Glutamatergic neuron (in vitro differentiated cells): Measurements from ENCODE around the gene KCNQ1. TPM values are rescaled to one million over a fixed set of nuclear protein-coding genes. Genes with fewer than 3 reads are reported as not detected.

Experiments used
- DNase-seq: peaks from one replicate; pipeline ENCODE4 v3.0.0; 2022
- H3K27ac Mint-ChIP-seq: one replicate; pipeline ENCODE4 v1.8.0; 2020; ENCODE audit warnings: mild to moderate bottlenecking, mixed read lengths, inconsistent platforms; ENCODE audit not compliant: unreplicated experiment
- H3K27me3 Mint-ChIP-seq: one replicate; pipeline ENCODE4 v1.8.0; 2020; ENCODE audit warnings: mild to moderate bottlenecking, moderate library complexity, mixed read lengths, inconsistent platforms; ENCODE audit not compliant: unreplicated experiment
- H3K36me3 Mint-ChIP-seq: one replicate; pipeline ENCODE4 v1.8.0; 2020; ENCODE audit warnings: mild to moderate bottlenecking, mixed read lengths, inconsistent platforms; ENCODE audit not compliant: unreplicated experiment
- H3K4me1 Mint-ChIP-seq: one replicate; pipeline ENCODE4 v1.8.0; 2020; ENCODE audit warnings: mild to moderate bottlenecking, low read depth, mixed read lengths, inconsistent platforms; ENCODE audit not compliant: unreplicated experiment
- H3K4me3 Mint-ChIP-seq: one replicate; pipeline ENCODE4 v1.8.0; 2020; ENCODE audit warnings: mild to moderate bottlenecking, mixed read lengths, inconsistent platforms; ENCODE audit not compliant: unreplicated experiment
- H3K9me3 Mint-ChIP-seq: one replicate; pipeline ENCODE4 v1.8.0; 2020; ENCODE audit warnings: mild to moderate bottlenecking, moderate library complexity, mixed read lengths, inconsistent platforms; ENCODE audit not compliant: unreplicated experiment
- total RNA-seq: library from RNA; stranded (reverse); fragmentation: NEBNext Ultra II Directional; extraction: Animal tissue kit (Norgen Biotek cat#: 25700); gene quantifications from one replicate; pipeline ENCODE4 v1.2.1, GENCODE V29; 2021; ENCODE audit not compliant: unreplicated experiment
- TF ChIP-seq, protein P1 (sequence below): fragments of 200-600 bp; sonication (generic); IDR thresholded peaks from one replicate; pipeline ENCODE4 v1.5.0; 2021; ENCODE audit not compliant: partially characterized antibody, unreplicated experiment

The KCNQ1 gene
- total RNA-seq, 1 donor from 2014 or later = 0.44 TPM

DNA sequence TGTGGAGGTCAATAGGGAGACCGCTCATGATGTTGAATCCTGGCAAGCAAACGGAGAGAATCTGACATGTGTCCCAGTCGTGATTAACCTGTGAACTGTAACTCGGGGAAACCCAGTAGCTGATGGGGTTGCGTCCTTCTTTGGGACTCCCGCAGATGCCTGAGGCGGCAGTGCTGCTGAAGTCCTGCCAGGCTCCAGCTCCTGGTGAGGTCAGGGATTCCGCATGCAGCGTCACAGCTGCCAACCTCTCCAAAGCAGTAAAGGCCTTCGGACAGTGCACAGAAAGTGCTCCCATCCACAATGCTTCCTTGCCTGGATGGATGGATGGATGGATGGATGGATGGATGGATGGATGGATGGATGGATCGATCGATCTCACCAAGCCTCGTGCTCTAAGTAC, 13.5 kb downstream of the KCNQ1 start:
- H3K27me3 Mint-ChIP-seq = peaks cover 3% of the 10 kb centered on the region
- TF ChIP-seq, protein P1, sequence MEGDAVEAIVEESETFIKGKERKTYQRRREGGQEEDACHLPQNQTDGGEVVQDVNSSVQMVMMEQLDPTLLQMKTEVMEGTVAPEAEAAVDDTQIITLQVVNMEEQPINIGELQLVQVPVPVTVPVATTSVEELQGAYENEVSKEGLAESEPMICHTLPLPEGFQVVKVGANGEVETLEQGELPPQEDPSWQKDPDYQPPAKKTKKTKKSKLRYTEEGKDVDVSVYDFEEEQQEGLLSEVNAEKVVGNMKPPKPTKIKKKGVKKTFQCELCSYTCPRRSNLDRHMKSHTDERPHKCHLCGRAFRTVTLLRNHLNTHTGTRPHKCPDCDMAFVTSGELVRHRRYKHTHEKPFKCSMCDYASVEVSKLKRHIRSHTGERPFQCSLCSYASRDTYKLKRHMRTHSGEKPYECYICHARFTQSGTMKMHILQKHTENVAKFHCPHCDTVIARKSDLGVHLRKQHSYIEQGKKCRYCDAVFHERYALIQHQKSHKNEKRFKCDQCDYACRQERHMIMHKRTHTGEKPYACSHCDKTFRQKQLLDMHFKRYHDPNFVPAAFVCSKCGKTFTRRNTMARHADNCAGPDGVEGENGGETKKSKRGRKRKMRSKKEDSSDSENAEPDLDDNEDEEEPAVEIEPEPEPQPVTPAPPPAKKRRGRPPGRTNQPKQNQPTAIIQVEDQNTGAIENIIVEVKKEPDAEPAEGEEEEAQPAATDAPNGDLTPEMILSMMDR = no peak
- H3K27ac Mint-ChIP-seq = no peak overlapping the region
- H3K4me1 Mint-ChIP-seq = no peaks in the 10 kb centered on the region
- no peaks in the 10 kb centered on the region for H3K9me3 Mint-ChIP-seq
- no peak for DNase-seq
- no peaks in the 10 kb centered on the region for H3K36me3 Mint-ChIP-seq
- H3K4me3 Mint-ChIP-seq = no peak overlapping the region

DNA sequence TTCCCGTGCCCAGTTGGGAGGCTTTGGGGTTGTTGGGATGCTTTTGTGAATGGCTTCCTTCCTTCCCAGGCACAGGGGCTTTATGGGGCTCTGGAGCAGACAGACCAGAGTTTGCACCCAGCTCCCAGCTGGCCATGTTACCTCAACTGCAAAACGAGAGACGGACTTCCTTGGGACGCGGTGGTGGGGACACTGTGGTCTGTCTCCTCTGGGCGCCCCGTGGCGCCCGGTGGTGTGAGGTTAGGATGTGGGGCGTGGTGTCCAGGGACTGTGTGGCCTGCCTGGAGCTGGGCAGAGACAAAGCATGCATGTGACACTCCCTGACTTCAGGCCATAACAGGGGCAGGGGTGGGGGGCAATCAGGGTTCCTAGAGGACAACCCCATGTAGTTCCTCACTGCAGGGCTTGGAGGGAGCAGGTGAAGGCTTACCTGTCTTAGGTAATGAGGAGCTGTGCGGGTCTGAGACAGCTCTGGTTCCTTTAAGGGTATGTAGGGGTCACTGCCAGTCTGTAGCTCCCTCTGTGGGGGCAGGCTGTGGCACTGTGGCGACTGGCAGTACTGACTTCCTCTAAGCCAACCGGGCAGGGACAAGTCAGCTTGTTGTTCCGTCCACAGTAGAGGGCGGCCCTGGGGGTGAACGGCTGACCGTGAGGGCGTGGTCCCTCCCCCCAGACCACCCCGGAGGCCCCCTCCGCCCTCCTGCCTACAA, 14.4 kb downstream of the KCNQ1 start:
- TF ChIP-seq, protein P1 = no peak
- Mint-ChIP-seq H3K9me3 (no peaks in the 10 kb centered on the region), H3K36me3 (no peaks in the 10 kb centered on the region), H3K27me3 (peaks cover 3% of the 10 kb centered on the region), H3K4me1 (no peaks in the 10 kb centered on the region), H3K4me3 (no peak overlapping the region), H3K27ac (no peak overlapping the region)
- no peak for DNase-seq

DNA sequence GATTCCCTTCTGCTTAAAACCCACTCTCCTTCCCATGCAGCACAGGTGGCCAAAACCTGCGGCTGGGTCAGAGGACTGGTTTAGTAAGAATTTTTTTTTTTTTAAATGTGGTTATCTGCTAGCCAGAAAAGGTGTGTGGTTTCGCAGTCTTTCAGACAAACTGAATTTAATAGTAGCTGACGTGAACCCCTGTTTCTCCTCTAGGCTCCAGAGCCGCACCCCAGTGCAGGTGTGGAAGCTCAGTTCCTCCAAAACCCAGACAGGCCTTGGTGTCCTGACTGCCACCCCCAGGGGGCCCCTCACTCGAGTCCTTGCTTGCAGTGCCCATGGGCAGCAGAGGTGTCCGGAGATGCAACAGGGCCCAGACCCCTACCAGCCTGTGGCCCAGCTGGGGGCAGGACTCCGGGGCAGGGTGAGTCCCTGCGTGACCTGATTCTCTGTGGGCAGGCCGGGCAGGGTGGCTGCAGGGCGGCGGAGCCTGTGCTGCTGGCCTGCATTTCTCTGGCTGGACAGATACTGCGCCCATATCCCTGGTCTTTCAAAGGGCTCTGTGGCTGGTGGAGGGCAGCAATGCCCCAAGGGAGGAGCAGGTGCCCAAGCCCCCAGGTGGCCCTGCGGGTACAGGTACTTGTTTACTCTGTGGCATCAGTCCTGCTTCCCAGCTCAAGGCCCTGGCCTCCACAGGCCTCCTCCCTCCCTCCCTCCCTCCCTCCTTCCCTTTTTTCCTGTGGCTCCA, 15.2 kb downstream of the KCNQ1 start:
- H3K4me3 Mint-ChIP-seq = no peak overlapping the region
- peaks cover 6% of the 10 kb centered on the region for H3K27me3 Mint-ChIP-seq
- no peaks in the 10 kb centered on the region for H3K36me3 Mint-ChIP-seq
- TF ChIP-seq, protein P1 = no peak
- H3K9me3 Mint-ChIP-seq = no peaks in the 10 kb centered on the region
- H3K4me1 Mint-ChIP-seq = no peaks in the 10 kb centered on the region
- no peak overlapping the region for H3K27ac Mint-ChIP-seq
- no peak for DNase-seq

DNA sequence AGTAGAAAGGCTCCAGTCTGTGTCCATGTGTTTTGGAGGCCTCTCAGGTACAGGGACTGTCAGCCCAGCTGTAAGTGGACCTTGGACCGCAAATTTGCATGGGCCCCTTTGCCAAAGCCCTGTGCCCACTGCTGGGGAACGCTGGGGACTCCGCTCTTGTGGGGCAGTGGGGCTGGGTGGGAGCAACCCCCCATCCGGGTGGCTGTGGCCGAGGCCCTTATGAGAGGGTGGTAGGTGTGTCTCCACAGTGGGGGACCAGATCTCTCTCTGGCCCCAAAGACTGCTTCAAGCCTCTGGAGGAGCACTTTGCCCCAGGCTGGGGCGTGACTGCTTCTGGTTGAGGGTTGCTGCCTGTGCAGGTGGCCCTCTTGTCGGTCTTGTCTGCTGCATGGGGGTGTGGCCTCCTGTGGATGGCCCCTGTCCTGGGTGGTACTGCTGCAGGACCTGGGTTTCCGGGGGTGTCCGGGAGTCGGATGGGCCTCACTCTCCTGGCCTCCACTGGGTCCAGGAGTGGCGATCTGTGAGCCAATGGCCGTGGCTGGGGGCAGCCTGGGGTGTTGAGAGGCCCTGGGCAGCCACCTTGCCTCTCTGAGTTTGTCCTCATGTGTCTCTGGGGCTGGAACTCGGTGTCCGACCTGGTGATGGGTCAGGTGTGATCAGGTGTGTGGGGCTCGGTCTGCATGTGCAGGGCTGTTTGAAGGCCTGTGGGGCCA, 15.9 kb downstream of the KCNQ1 start:
- Mint-ChIP-seq H3K9me3 (no peaks in the 10 kb centered on the region), H3K27me3 (peaks cover 6% of the 10 kb centered on the region), H3K4me3 (no peak overlapping the region), H3K27ac (no peak overlapping the region), H3K36me3 (no peaks in the 10 kb centered on the region), H3K4me1 (no peaks in the 10 kb centered on the region)
- TF ChIP-seq, protein P1 = no peak
- no peak for DNase-seq
